NT2/D1 (cell line): ENCODE data around the gene CYFIP2.

Source experiments
- YY1 ChIP-seq: IDR thresholded peaks from 2 replicates; pipeline ENCODE4 v1.6.1; 2011; ENCODE audit not compliant: insufficient read length, insufficient read depth
- ZNF274 ChIP-seq: IDR thresholded peaks from 2 replicates; pipeline ENCODE4 v1.6.1; 2011; ENCODE audit warnings: mild to moderate bottlenecking, low read depth, low read length

- TF ChIP-seq YY1, result no peak
- no peak for TF ChIP-seq ZNF274
Observed at GRCh38 chr5:157217289-157218024, 48.5 kb upstream of the CYFIP2 start.
